Memory B cell (primary cell): Measurements from ENCODE around the gene KCNH6.

Experiments used
- ATAC-seq: fragments of 150-1000 bp; cut with Tn5 transposase; 2 replicates; pipeline ENCODE4 v1.10.0; 2021; ENCODE audit warnings: low read depth, mild to moderate bottlenecking, moderate library complexity
- DNase-seq, 2 donors: peaks; one replicate each; pipeline ENCODE4 v3.0.0; 2022; ENCODE audit warnings: low spot score in 2 of 2
- H3K27ac Mint-ChIP-seq: one replicate; pipeline ENCODE4 v1.8.0; 2022; ENCODE audit warnings: mild to moderate bottlenecking, moderate library complexity, mixed read lengths
- H3K27me3 Mint-ChIP-seq: one replicate; pipeline ENCODE4 v1.8.0; 2022; ENCODE audit warnings: mixed read lengths
- H3K36me3 Mint-ChIP-seq: one replicate; pipeline ENCODE4 v1.8.0; 2022; ENCODE audit warnings: mild to moderate bottlenecking, mixed read lengths
- H3K4me1 Mint-ChIP-seq: one replicate; pipeline ENCODE4 v1.8.0; 2022; ENCODE audit warnings: mixed read lengths
- H3K4me3 Mint-ChIP-seq: one replicate; pipeline ENCODE4 v1.8.0; 2022; ENCODE audit warnings: mild to moderate bottlenecking, moderate library complexity, mixed read lengths
- H3K9me3 Mint-ChIP-seq: one replicate; pipeline ENCODE4 v1.8.0; 2022; ENCODE audit warnings: mixed read lengths

KCNH6 gene

GRCh38 chr17:63512388-63512787 lies 10.8 kb upstream of the KCNH6 start:
- Mint-ChIP-seq H3K27me3 (peaks cover 13% of the 10 kb centered on the region), H3K36me3 (no peaks in the 10 kb centered on the region), H3K9me3 (no peaks in the 10 kb centered on the region), H3K27ac (no peak overlapping the region), H3K4me3 (no peak overlapping the region), H3K4me1 (peaks cover 5% of the 10 kb centered on the region)
- ATAC-seq = no peak
- DNase-seq = no peak

DNA sequence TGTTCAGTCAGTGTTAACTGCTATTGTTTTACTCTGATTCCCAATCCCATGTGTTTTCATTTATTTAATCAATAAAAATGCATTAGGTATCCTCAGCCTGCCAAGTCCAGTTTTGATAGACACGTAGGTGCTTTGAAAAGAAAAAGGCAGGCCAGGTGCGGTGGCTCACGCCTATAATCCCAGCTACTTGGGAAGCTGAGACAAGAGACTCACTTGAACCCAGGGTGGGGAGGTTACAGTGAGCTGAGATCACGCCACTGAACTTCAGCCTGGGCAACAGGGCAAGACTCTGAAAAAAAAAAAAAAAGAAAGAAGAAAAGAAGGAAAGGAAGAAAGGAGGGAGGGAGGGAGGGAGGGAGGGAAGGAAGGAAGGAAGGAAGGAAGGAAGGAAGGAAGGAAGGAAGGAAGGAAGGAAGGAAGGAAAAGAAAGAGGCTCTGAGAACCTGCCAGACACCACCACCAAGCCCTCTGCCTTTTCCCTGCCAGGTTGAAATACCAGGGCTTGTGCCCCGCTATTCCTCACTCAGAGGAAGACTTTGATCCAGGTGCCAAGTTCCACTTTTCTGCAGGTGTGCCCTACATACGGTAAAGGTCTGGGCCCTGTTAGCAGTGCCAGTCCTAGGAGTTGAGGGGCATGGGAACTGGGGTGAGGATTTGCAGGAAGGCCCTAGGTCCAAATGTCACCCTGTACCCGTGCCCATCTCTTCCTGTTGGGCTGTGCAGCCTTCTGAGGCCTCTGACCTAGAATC lies 10.1 kb upstream of the KCNH6 start:
- no peaks in the 10 kb centered on the region for H3K36me3 Mint-ChIP-seq
- ATAC-seq (no peak), DNase-seq (no peak)
- H3K9me3 Mint-ChIP-seq = no peaks in the 10 kb centered on the region
- H3K27me3 Mint-ChIP-seq = peaks cover 11% of the 10 kb centered on the region
- no peak overlapping the region for H3K27ac Mint-ChIP-seq
- no peak overlapping the region for H3K4me3 Mint-ChIP-seq
- peaks cover 5% of the 10 kb centered on the region for H3K4me1 Mint-ChIP-seq

- Mint-ChIP-seq H3K9me3 (no peaks in the 10 kb centered on the region), H3K27ac (no peak overlapping the region), H3K27me3 (peaks cover 7% of the 10 kb centered on the region), H3K4me1 (peaks cover 5% of the 10 kb centered on the region), H3K36me3 (no peaks in the 10 kb centered on the region), H3K4me3 (no peak overlapping the region)
- no peak for DNase-seq
- ATAC-seq = no peak
These were observed 8.7 kb upstream of the KCNH6 start for GRCh38 chr17:63514477-63514876.

GRCh38 chr17:63514974-63515373 lies 8.2 kb upstream of the KCNH6 start:
- H3K36me3 Mint-ChIP-seq = no peaks in the 10 kb centered on the region
- no peak overlapping the region for H3K27ac Mint-ChIP-seq
- no peak overlapping the region for H3K4me3 Mint-ChIP-seq
- H3K27me3 Mint-ChIP-seq = peaks cover 7% of the 10 kb centered on the region
- DNase-seq = no peak
- peaks cover 5% of the 10 kb centered on the region for H3K4me1 Mint-ChIP-seq
- no peaks in the 10 kb centered on the region for H3K9me3 Mint-ChIP-seq
- no peak for ATAC-seq

GRCh38 chr17:63515426-63515825 lies 7.7 kb upstream of the KCNH6 start:
- no peaks in the 10 kb centered on the region for H3K9me3 Mint-ChIP-seq
- H3K36me3 Mint-ChIP-seq = no peaks in the 10 kb centered on the region
- no peak for DNase-seq
- H3K4me3 Mint-ChIP-seq = no peak overlapping the region
- no peak overlapping the region for H3K27ac Mint-ChIP-seq
- H3K4me1 Mint-ChIP-seq = peaks cover 5% of the 10 kb centered on the region
- no peak for ATAC-seq
- H3K27me3 Mint-ChIP-seq = peaks cover 5% of the 10 kb centered on the region

- Mint-ChIP-seq H3K36me3 (no peaks in the 10 kb centered on the region), H3K9me3 (no peaks in the 10 kb centered on the region), H3K4me1 (peaks cover 5% of the 10 kb centered on the region), H3K27me3 (peaks cover 11% of the 10 kb centered on the region), H3K4me3 (no peak overlapping the region), H3K27ac (no peak overlapping the region)
- ATAC-seq (no peak), DNase-seq (no peak)
These were observed 6.0 kb upstream of the KCNH6 start for GRCh38 chr17:63516910-63517824.

- ATAC-seq (no peak), DNase-seq (no peak)
- Mint-ChIP-seq H3K27me3 (peaks cover 11% of the 10 kb centered on the region), H3K36me3 (no peaks in the 10 kb centered on the region), H3K27ac (no peak overlapping the region), H3K9me3 (no peaks in the 10 kb centered on the region), H3K4me1 (peaks cover 3% of the 10 kb centered on the region), H3K4me3 (no peak overlapping the region)
These were observed 5.2 kb upstream of the KCNH6 start for GRCh38 chr17:63517825-63518534.

DNA sequence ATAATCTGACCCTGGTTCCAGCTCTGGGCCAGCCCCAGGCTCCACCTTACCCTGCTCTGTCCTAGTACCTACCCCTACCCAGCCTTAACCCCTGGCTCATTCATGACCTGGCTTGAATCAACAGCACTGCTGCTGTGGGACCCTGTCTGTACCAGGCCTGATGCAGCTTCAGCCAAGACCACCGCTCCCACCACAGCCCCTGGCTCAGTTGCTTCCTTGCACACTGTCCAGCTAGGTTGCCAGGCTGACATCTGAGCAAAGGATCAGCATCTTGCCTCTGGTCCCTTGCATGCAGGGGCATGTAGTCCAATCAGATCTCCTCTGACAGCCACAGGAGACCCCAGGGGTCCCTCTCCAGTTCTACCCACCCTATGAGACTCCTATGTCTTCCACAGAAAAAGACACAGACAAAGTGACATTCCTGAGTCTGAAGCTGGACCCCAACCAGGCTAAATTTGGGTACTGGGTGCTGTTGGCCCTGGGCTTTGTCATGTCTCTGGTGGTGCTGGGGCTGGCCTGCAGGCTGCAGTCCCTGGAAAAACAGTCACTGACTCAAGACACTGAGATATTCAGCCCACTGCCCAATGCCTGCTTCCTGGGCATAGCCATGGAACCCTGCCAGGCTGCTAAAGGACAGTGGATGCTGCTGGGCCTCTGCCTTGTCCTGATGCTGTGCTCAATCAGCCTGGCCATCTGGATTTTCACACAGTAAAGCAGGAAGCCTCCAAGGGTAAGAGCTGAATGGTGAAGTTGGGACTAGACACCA lies 3.9 kb upstream of the KCNH6 start:
- H3K27ac Mint-ChIP-seq = no peak overlapping the region
- H3K9me3 Mint-ChIP-seq = peaks cover 3% of the 10 kb centered on the region
- DNase-seq (no peak), ATAC-seq (no peak)
- no peak overlapping the region for H3K4me3 Mint-ChIP-seq
- peaks cover 7% of the 10 kb centered on the region for H3K4me1 Mint-ChIP-seq
- no peaks in the 10 kb centered on the region for H3K36me3 Mint-ChIP-seq
- H3K27me3 Mint-ChIP-seq = peaks cover 19% of the 10 kb centered on the region

DNA sequence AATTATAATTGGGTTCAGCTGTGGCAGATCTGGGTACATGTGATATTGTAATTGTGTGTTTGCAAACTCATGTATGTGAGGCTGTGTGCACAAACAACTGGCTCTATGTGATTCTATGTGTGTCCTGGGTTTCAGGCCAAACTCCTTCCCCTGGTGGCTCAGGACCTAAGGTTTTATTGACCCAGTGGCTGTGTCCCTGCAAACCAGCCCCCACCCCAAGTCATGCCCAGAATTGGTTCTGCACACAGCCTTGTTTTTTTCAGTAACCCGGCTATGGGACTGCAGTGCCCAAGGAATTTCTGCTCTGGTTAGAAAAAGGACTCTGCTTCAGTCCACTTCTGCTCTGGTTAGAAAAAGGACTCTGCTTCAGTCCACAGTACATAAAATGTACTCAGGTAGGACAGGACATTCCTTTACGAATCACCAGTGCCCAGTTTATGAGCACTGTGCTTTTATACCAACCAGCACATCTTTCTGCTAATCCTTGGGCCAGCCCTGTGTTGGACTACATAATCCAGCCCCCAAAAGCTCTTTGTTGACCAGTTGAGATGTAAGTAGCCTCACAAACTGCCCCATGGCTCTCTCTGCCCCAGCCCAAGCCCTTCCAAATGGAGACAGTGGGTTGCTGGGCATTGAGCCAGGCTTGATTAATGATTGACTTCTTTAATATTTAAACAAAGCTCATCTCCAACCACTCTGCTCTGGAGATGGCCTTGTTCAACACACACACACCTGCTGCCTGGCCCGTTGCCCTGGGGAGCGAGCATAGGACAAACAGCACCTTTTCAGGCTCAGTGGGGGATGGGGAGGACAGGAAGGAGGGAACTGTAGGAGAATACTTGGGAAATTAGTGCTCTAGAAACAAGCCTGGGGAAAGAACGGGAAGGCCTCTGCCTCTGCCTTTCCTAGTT lies 2.9 kb upstream of the KCNH6 start:
- DNase-seq (no peak), ATAC-seq (no peak)
- Mint-ChIP-seq H3K27me3 (peaks cover 22% of the 10 kb centered on the region), H3K9me3 (peaks cover 3% of the 10 kb centered on the region), H3K27ac (no peak overlapping the region), H3K36me3 (no peaks in the 10 kb centered on the region), H3K4me1 (peaks cover 7% of the 10 kb centered on the region), H3K4me3 (no peak overlapping the region)

- DNase-seq (no peak), ATAC-seq (no peak)
- Mint-ChIP-seq H3K4me1 (peaks cover 5% of the 10 kb centered on the region), H3K4me3 (peak overlapping the region; percentile 40), H3K9me3 (peaks cover 3% of the 10 kb centered on the region), H3K27ac (no peak overlapping the region), H3K27me3 (peaks cover 26% of the 10 kb centered on the region), H3K36me3 (no peaks in the 10 kb centered on the region)
These were observed 893 bp downstream of the KCNH6 start for GRCh38 chr17:63524051-63524450.

GRCh38 chr17:63525190-63525946 lies 2.2 kb downstream of the KCNH6 start:
- ATAC-seq (no peak), DNase-seq (no peak)
- H3K9me3 Mint-ChIP-seq = peaks cover 3% of the 10 kb centered on the region
- H3K4me3 Mint-ChIP-seq = no peak overlapping the region
- no peak overlapping the region for H3K27ac Mint-ChIP-seq
- peaks cover 26% of the 10 kb centered on the region for H3K27me3 Mint-ChIP-seq
- H3K36me3 Mint-ChIP-seq = no peaks in the 10 kb centered on the region
- peaks cover 5% of the 10 kb centered on the region for H3K4me1 Mint-ChIP-seq

DNA sequence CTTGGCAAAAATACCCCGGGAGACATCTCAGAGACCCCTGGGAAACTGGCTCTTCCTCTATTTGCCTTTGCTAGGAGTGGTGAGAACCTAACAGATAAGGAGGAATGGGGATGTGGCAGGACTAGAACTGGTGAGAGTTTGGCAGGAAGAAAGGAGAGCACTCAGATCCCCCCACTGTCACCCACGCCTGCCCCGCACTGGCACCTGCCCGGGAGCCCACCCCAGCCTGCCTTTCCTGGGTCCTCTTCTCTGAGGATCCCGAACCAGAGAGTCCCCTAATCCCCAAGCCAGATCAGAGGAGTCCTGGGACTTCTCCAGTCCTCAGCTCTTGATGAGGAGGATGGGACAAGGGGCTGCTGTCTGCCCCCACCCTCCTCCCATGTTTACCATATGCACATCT lies 3.7 kb downstream of the KCNH6 start:
- Mint-ChIP-seq H3K27me3 (peaks cover 23% of the 10 kb centered on the region), H3K9me3 (peaks cover 3% of the 10 kb centered on the region), H3K27ac (no peak overlapping the region), H3K4me1 (peaks cover 5% of the 10 kb centered on the region), H3K4me3 (no peak overlapping the region), H3K36me3 (no peaks in the 10 kb centered on the region)
- DNase-seq = no peak
- no peak for ATAC-seq
